ENCODE data around the gene PRAMEF13. TPM values are rescaled to one million over a fixed set of nuclear protein-coding genes. Genes with fewer than 3 reads are reported as not detected.
"Not testable (repeated sequence)": the region's sequence is repeated elsewhere in the genome, so short reads cannot be mapped to it uniquely, and the experiment has no call there.

PRAMEF13 gene, protein sequence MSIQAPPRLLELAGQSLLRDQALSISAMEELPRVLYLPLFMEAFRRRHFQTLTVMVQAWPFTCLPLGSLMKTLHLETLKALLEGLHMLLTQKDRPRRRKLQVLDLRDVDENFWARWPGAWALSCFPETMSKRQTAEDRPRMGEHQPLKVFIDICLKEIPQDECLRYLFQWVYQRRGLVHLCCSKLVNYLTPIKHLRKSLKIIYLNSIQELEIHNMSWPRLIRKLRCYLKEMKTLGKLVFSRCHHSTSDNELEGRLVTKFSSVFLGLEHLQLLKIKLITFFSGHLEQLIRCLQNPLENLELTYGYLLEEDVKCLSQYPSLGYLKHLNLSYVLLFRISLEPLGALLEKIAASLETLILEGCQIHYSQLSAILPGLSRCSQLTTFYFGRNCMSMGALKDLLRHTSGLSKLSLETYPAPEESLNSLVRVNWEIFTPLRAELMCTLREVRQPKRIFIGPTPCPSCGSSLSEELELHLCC
- total RNA-seq, result not detected

- H3K4me3 Mint-ChIP-seq; H3K9me3 Mint-ChIP-seq; ATAC-seq; H3K36me3 Mint-ChIP-seq (ENCODE audit: insufficient read depth); H3K4me1 Mint-ChIP-seq (ENCODE audit: low read depth); DNase-seq; H3K27me3 Mint-ChIP-seq (ENCODE audit: low read depth): not testable (repeated sequence)
Measured at GRCh38 chr1:13201309-13201708, at the start of gene PRAMEF13. Gene PRAMEF13 (minus strand): TSS chr1:13201409. CDS start chr1:13199589, 1,820 bp downstream.

DNA sequence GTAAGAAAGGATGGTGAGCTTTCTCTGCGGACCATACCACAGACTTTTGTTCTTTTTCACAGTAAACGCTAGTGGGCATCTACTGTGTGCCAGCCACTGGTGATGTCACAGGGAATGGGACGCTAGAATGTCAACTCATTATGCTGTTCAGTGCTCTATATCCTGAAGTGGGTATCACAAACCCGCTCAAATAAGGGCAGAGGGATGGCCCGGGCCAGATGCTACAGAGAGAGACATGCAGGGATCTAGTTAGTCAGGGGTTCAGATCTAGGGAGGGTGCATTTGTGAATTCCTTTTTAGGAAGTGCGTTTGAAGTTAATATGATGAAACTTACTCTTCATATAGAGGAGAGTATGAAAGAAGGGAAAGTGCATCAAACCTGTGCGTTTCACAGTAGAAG lies 45.9 kb upstream of the PRAMEF13 start:
- not testable (repeated sequence) for ATAC-seq; H3K36me3 Mint-ChIP-seq (ENCODE audit: insufficient read depth); H3K9me3 Mint-ChIP-seq; H3K27me3 Mint-ChIP-seq (ENCODE audit: low read depth); H3K4me1 Mint-ChIP-seq (ENCODE audit: low read depth); DNase-seq; H3K4me3 Mint-ChIP-seq

- not testable (repeated sequence) for H3K9me3 Mint-ChIP-seq; H3K27me3 Mint-ChIP-seq (ENCODE audit: low read depth); ATAC-seq; H3K4me1 Mint-ChIP-seq (ENCODE audit: low read depth); DNase-seq; H3K36me3 Mint-ChIP-seq (ENCODE audit: insufficient read depth); H3K4me3 Mint-ChIP-seq
Measured at GRCh38 chr1:13246554-13246871, 45.3 kb upstream of the PRAMEF13 start.

- not testable (repeated sequence) for H3K4me1 Mint-ChIP-seq (ENCODE audit: low read depth)
Measured at GRCh38 chr1:13245841-13246553, 44.8 kb upstream of the PRAMEF13 start.

DNA sequence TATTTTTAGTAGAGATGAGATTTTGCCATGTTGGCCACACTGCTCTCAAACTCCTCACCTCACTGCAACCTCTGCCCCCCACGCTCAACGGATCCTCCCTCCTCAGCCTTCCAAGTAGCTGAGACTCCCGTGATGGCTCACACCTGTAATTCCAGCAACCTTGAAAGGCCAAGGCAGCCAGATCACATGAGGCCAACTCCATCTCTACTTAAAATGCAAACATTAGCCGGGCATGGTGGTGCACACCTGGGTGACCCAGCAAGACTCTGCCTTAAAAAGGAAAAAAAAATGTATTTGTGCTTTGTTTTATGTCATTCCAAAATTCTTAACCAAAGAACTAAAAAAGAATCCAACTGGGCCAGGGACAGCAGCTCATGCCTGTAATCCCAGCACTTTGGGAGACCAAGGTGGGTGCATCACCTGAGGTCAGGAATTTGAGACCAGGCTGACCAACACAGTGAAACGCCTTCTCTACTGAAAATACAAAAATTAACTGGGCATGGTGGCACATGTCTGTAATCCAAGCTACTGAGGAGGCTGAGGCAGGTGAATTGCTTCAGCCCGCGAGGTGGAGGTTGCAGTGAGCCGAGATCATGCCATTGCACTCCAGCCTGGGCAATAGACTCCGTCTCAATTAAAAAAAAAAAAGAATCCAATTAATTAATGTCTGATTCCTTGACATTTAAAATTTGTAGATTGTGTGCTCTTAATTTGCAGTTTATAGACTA lies 42.5 kb upstream of the PRAMEF13 start:
- not testable (repeated sequence) for H3K4me1 Mint-ChIP-seq (ENCODE audit: low read depth)

More at GRCh38 chr1:13245841-13246553, 44.8 kb upstream of the PRAMEF13 start:
- H3K4me3 Mint-ChIP-seq; H3K27me3 Mint-ChIP-seq (ENCODE audit: low read depth); DNase-seq; H3K36me3 Mint-ChIP-seq (ENCODE audit: insufficient read depth); H3K9me3 Mint-ChIP-seq; ATAC-seq: not testable (repeated sequence)

DNA sequence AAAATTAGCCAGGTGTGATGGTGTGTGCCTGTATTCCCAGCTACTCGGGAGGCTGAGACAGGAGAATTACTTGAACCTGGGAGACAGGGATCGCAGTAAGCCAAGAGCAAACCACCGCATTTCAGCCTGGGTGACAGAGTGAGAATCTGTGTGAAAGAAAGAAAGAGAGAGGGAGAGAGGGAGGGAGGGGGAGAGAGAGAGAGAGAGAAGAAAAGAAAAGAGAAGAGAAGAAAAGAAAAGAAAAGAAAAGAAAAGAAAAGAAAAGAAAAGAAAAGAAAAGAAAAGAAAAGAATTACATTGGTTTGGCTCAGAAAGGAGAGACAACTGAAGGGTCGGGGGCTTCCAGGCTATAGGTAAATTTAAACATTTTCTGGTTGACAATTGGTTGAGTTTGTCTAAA lies 38.4 kb upstream of the PRAMEF13 start:
- not testable (repeated sequence) for H3K9me3 Mint-ChIP-seq; H3K27me3 Mint-ChIP-seq (ENCODE audit: low read depth); H3K4me1 Mint-ChIP-seq (ENCODE audit: low read depth); DNase-seq; H3K4me3 Mint-ChIP-seq; H3K36me3 Mint-ChIP-seq (ENCODE audit: insufficient read depth); ATAC-seq

More for the DNA sequence above, 42.5 kb upstream of the PRAMEF13 start:
- not testable (repeated sequence) for ATAC-seq; H3K9me3 Mint-ChIP-seq; H3K27me3 Mint-ChIP-seq (ENCODE audit: low read depth); H3K36me3 Mint-ChIP-seq (ENCODE audit: insufficient read depth); DNase-seq; H3K4me3 Mint-ChIP-seq

- not testable (repeated sequence) for H3K36me3 Mint-ChIP-seq (ENCODE audit: insufficient read depth); ATAC-seq; H3K4me1 Mint-ChIP-seq (ENCODE audit: low read depth); DNase-seq; H3K27me3 Mint-ChIP-seq (ENCODE audit: low read depth); H3K4me3 Mint-ChIP-seq; H3K9me3 Mint-ChIP-seq
Measured at GRCh38 chr1:13237572-13237971, 36.4 kb upstream of the PRAMEF13 start.

DNA sequence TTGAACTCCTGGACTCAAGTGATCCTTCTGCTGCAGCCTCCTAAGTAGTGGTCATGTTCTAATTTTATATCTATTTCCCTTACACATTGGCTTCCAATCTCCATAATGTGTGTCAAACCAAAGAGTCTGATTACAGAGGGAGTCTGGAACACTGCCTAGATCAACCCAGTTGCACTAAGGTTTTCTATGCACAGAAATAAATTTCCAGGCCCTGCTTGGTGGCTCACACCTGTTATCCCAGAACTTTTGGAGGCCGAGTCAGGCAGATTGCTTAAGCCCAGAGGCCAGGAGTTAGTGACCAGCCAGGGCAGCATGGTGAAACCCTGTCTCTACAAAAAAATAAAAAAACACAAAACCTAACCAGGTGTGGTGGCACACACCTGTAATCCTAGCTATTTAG lies 32.8 kb upstream of the PRAMEF13 start:
- H3K27me3 Mint-ChIP-seq (ENCODE audit: low read depth); H3K9me3 Mint-ChIP-seq; H3K4me1 Mint-ChIP-seq (ENCODE audit: low read depth); DNase-seq; H3K36me3 Mint-ChIP-seq (ENCODE audit: insufficient read depth); H3K4me3 Mint-ChIP-seq; ATAC-seq: not testable (repeated sequence)

DNA sequence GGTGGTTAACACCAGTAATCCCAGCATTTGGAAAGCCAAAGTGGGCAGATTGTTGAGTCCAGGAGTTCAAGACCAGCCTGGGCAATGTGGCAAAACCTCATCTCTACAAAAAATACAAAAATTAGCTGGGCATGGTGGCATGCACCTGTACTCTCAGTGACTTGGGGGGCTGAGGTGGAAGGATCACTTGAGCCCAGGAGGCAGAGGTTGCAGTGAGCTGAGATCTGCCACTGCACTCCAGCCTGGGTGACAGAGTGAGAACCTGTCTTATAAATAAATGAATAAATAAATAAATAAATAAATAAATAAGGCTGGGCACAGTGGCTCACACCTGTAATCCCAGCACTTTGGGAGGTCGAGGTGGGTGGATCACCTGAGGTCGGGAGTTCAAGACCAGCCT lies 30.8 kb upstream of the PRAMEF13 start:
- not testable (repeated sequence) for H3K4me1 Mint-ChIP-seq (ENCODE audit: low read depth); H3K36me3 Mint-ChIP-seq (ENCODE audit: insufficient read depth); H3K9me3 Mint-ChIP-seq; DNase-seq; H3K27me3 Mint-ChIP-seq (ENCODE audit: low read depth); H3K4me3 Mint-ChIP-seq; ATAC-seq

DNA sequence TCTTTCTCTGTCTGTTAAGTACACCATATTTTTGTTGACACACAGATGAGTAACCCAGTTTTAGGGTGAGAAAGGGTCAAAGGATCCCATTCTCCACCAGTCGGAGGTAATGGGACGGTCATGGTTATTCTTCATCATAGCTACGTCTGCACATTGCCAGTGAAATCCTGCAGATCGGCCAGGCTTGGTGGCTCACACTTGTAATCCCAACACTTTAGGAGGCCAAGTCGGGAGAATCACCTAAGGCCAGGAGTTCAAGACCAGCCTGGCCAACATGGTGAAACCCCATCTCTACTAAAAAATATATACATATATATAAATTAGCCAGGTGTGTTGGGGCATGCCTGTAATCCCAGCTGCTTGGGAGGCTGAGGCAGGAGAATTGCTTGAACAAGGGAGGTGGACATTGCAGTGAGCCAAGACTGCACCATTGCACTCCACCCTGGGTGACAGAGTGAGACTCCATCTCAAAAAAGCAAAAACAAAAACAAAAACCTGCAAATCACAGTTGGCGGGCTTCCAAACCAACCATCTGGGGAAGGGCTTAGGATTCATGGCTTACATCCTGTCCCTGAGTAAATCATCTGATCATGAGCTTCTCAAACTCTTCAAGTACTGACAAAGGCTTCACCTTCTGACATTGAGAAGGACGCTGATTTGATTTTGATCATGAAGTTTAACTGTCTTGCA lies 30.0 kb upstream of the PRAMEF13 start:
- not testable (repeated sequence) for H3K4me1 Mint-ChIP-seq (ENCODE audit: low read depth); H3K4me3 Mint-ChIP-seq; H3K9me3 Mint-ChIP-seq; H3K27me3 Mint-ChIP-seq (ENCODE audit: low read depth); ATAC-seq; H3K36me3 Mint-ChIP-seq (ENCODE audit: insufficient read depth); DNase-seq

GRCh38 chr1:13230601-13231000 lies 29.4 kb upstream of the PRAMEF13 start:
- H3K36me3 Mint-ChIP-seq (ENCODE audit: insufficient read depth); H3K9me3 Mint-ChIP-seq; H3K4me3 Mint-ChIP-seq; H3K4me1 Mint-ChIP-seq (ENCODE audit: low read depth); ATAC-seq; DNase-seq: not testable (repeated sequence)
- peaks cover 12% of the 10 kb centered on the region for H3K27me3 Mint-ChIP-seq (ENCODE audit: low read depth)

- H3K27me3 Mint-ChIP-seq (ENCODE audit: low read depth), result peaks cover 12% of the 10 kb centered on the region
- not testable (repeated sequence) for H3K9me3 Mint-ChIP-seq; H3K36me3 Mint-ChIP-seq (ENCODE audit: insufficient read depth); H3K4me1 Mint-ChIP-seq (ENCODE audit: low read depth); ATAC-seq; H3K4me3 Mint-ChIP-seq; DNase-seq
Measured at GRCh38 chr1:13230096-13230495, 28.9 kb upstream of the PRAMEF13 start.

DNA sequence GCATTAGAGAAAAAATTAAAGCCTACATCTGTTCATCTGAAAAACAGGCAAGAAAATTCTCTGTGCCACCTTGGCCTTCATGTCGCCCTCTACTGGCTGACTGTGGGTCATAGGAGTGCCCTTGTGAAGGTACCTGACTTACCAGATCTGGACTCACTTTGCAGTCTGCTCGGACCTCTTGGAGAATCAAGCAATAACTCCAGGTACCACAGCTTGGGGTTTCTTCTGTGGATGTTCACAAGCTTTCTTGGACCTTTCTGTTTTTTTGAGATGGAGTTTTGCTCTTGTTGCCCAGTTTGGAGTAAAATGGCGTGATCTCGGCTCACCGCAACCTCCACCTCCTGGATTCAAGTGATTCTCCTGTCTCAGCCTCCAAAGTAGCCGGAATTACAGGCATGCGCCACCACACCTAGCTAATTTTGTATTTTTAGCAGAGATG lies 27.2 kb upstream of the PRAMEF13 start:
- Mint-ChIP-seq H3K27me3 (ENCODE audit: low read depth) (peaks cover 15% of the 10 kb centered on the region), H3K9me3 (no peaks in the 10 kb centered on the region)
- ATAC-seq, result no peak

More for the DNA sequence above, 27.2 kb upstream of the PRAMEF13 start:
- no peak overlapping the region for H3K4me3 Mint-ChIP-seq
- H3K4me1 Mint-ChIP-seq (ENCODE audit: low read depth), result no peaks in the 10 kb centered on the region
- DNase-seq, result no peak
- no peaks in the 10 kb centered on the region for H3K36me3 Mint-ChIP-seq (ENCODE audit: insufficient read depth)

Measured in activated T-cell treated with anti-CD3 and anti-CD28 coated beads, Interleukin-2, amount 50 U/mL, for 4 hours (primary cell).